SU-DHL-6 (cell line): ENCODE measurements around the gene PRKCZ.

Experiments
- H2AFZ ChIP-seq: fragments of 200-600 bp; sonication (generic); 2 replicates; pipeline ENCODE4 v1.6.1; 2014; ENCODE audit warnings: low read depth, mild to moderate bottlenecking, moderate library complexity, mixed read lengths, antibody characterized with exemption, low read length; ENCODE audit not compliant: severe bottlenecking
- H3F3A ChIP-seq: fragments of 200-600 bp; shearing (Covaris generic); 2 replicates; pipeline ENCODE4 v1.6.0; 2016; ENCODE audit warnings: antibody characterized with exemption, mild to moderate bottlenecking; ENCODE audit not compliant: insufficient read depth
- H3K27ac ChIP-seq: fragments of 200-600 bp; sonication (generic); 2 replicates; pipeline ENCODE4 v1.5.1; 2016; ENCODE audit warnings: low read depth, mild to moderate bottlenecking, low read length, moderate library complexity, mixed read lengths
- H3K27me3 ChIP-seq: fragments of 200-600 bp; sonication (generic), shearing (Covaris generic); 2 replicates; pipeline ENCODE4 v1.6.0; 2014; ENCODE audit warnings: mild to moderate bottlenecking, low read length
- H3K36me3 ChIP-seq: fragments of 200-600 bp; sonication (generic); 2 replicates; pipeline ENCODE4 v1.6.1; 2014; ENCODE audit warnings: mild to moderate bottlenecking, low read length, mixed read lengths
- H3K4me2 ChIP-seq: fragments of 300-600, 200-600 bp; shearing (Covaris generic), sonication (generic); 2 replicates; pipeline ENCODE4 v1.6.0; 2014; ENCODE audit warnings: low read length, low read depth, mild to moderate bottlenecking; ENCODE audit not compliant: poor library complexity, severe bottlenecking
- H3K4me3 ChIP-seq: fragments of 200-600 bp; sonication (generic); 2 replicates; pipeline ENCODE4 v1.5.1; 2014; ENCODE audit warnings: antibody characterized with exemption, low read length, mild to moderate bottlenecking, mixed read lengths; ENCODE audit not compliant: insufficient read depth, poor library complexity, severe bottlenecking
- H3K79me2 ChIP-seq: fragments of 200-600 bp; sonication (generic); 2 replicates; pipeline ENCODE4 v1.6.1; 2014; ENCODE audit warnings: mild to moderate bottlenecking, low read length, moderate library complexity; ENCODE audit not compliant: insufficient read depth
- H3K9ac ChIP-seq: fragments of 200-600 bp; sonication (generic); 2 replicates; pipeline ENCODE4 v1.7.0; 2014; ENCODE audit warnings: mild to moderate bottlenecking, low read length
- H3K9me2 ChIP-seq: fragments of 200-600 bp; sonication (generic); replicated peaks from 2 replicates; pipeline ENCODE4 v1.6.1; 2014; ENCODE audit warnings: low read length; ENCODE audit not compliant: insufficient read depth
- H3K9me3 ChIP-seq: fragments of 200-600 bp; sonication (generic); 2 replicates; pipeline ENCODE4 v1.6.1; 2014; ENCODE audit warnings: low read length, mixed read lengths; ENCODE audit not compliant: insufficient read depth
- H4K20me1 ChIP-seq: fragments of 200-600 bp; sonication (generic); 2 replicates; pipeline ENCODE4 v1.6.1; 2014; ENCODE audit warnings: low read depth, mild to moderate bottlenecking, antibody characterized with exemption, low read length, moderate library complexity, mixed read lengths
- EZH2phosphoT487 ChIP-seq: fragments of 200-600 bp; sonication (generic), shearing (Covaris generic); conservative IDR thresholded peaks from 2 replicates; pipeline ENCODE4 v1.6.1; 2018; ENCODE audit warnings: mild to moderate bottlenecking, antibody characterized with exemption, low read length, moderate library complexity, mixed read lengths
- TF ChIP-seq, protein P1 (sequence below): fragments of 200-600 bp; sonication (generic); IDR thresholded peaks from one replicate; pipeline ENCODE4 v1.5.1; 2017; ENCODE audit warnings: antibody characterized with exemption, mild to moderate bottlenecking, low read length, moderate library complexity; ENCODE audit not compliant: insufficient read depth, poor library complexity, severe bottlenecking

The PRKCZ gene

DNA sequence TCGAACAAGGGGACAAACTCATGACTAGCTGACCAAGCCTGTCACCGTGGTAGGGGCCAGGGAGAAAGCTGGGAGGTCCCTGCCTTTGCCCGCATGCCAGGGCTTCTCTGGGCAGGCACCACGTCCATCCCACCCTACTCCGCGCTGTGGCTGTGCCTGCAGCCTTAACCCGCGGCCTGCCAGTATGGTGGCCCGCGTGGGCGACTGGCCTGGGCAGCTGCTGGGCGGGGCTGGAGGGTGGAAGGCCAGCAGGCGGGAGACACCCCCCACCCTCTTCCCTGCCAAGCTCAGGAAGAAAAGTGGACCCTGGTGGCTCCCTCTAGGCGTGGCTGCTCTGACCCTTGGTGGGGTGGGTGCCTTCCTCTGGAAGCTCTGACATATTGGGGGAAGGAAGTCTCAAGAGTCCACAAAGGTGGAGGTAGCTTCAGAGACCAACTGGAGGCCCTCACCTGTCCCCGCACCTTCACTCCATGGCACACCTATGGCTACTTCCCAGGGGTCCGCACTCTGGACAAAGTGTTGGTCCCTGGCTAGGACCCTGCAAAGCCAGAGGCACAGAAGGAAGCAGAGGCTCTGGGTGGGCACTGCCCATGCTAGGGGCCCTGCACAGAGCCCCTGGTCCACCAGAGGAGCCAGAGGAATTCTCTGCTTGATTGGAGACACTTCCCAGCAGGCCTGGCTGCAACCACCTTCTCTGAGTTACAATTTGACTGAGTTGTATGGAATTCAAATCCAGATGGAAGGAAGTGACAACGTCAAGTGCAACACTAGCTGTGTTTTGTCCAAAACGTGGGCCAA, 174.6 kb downstream of the PRKCZ start:
- H3K9me3 ChIP-seq, result no peaks in the 10 kb centered on the region
- no peaks in the 10 kb centered on the region for H3K9me2 ChIP-seq
- no peaks in the 10 kb centered on the region for H3F3A ChIP-seq
- TF ChIP-seq, protein P1, sequence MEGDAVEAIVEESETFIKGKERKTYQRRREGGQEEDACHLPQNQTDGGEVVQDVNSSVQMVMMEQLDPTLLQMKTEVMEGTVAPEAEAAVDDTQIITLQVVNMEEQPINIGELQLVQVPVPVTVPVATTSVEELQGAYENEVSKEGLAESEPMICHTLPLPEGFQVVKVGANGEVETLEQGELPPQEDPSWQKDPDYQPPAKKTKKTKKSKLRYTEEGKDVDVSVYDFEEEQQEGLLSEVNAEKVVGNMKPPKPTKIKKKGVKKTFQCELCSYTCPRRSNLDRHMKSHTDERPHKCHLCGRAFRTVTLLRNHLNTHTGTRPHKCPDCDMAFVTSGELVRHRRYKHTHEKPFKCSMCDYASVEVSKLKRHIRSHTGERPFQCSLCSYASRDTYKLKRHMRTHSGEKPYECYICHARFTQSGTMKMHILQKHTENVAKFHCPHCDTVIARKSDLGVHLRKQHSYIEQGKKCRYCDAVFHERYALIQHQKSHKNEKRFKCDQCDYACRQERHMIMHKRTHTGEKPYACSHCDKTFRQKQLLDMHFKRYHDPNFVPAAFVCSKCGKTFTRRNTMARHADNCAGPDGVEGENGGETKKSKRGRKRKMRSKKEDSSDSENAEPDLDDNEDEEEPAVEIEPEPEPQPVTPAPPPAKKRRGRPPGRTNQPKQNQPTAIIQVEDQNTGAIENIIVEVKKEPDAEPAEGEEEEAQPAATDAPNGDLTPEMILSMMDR, result no peak
- TF ChIP-seq EZH2phosphoT487, result no peak
- no peak overlapping the region for H3K4me2 ChIP-seq
- H3K79me2 ChIP-seq, result no peaks in the 10 kb centered on the region
- H3K27me3 ChIP-seq, result no peaks in the 10 kb centered on the region
- H3K27ac ChIP-seq, result no peak overlapping the region
- no peak overlapping the region for H3K4me3 ChIP-seq
- H3K36me3 ChIP-seq, result no peaks in the 10 kb centered on the region
- no peak overlapping the region for H3K9ac ChIP-seq
- H4K20me1 ChIP-seq, result no peaks in the 10 kb centered on the region
- no peak overlapping the region for H2AFZ ChIP-seq

DNA sequence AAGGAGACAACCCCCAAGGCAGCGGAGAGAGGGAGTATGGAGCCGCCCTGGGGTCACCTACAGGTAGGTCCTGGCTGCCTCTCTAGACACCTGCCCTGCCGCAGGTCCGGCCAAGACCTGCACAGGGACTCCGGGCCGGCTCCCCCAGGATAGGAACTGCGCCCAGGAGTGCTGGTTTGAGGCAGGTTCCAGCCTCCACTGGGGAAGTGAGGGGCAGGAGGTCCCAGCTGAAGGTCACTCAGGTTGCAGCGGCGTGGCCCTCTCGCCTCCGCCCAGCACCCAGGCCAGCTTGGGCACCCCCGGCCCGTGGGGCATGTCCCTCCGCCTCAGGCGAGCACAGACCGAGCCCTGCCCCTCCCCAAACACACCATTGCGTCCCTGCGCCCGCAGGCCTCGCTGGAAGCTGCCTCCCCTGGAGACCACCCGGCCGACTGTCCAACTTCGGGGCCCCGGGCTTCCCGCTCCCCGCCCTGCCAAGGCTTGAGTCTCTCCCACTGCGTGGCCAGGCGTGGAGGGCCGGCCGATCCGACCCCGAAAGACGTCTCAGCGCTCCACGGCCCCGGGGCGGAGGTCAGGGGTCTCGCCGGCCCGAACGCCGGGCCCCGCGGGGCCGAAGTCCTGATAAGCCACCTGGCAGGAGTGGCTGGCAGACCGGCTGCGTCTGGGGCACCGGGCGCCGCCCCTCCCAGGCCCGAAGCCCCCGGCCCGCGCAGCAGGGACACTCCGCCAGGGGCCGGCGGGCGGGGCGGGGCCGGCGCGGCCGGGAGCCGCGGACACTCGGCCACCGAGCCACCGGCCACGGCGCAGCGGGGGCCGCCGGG, 176.5 kb downstream of the PRKCZ start:
- H3K9me3 ChIP-seq, result no peaks in the 10 kb centered on the region
- H3K27ac ChIP-seq, result no peak overlapping the region
- no peaks in the 10 kb centered on the region for H3K27me3 ChIP-seq
- no peaks in the 10 kb centered on the region for H4K20me1 ChIP-seq
- H3K4me2 ChIP-seq, result no peak overlapping the region
- H3K9ac ChIP-seq, result 0 out of 2 replicates have a peak overlapping the region, but pooled peaks have one; percentile 44
- H3K36me3 ChIP-seq, result no peaks in the 10 kb centered on the region
- H3K79me2 ChIP-seq, result no peaks in the 10 kb centered on the region
- no peak for TF ChIP-seq EZH2phosphoT487
- H3K9me2 ChIP-seq, result no peaks in the 10 kb centered on the region
- no peaks in the 10 kb centered on the region for H3F3A ChIP-seq
- H2AFZ ChIP-seq, result no peak overlapping the region
- H3K4me3 ChIP-seq, result no peak overlapping the region

DNA sequence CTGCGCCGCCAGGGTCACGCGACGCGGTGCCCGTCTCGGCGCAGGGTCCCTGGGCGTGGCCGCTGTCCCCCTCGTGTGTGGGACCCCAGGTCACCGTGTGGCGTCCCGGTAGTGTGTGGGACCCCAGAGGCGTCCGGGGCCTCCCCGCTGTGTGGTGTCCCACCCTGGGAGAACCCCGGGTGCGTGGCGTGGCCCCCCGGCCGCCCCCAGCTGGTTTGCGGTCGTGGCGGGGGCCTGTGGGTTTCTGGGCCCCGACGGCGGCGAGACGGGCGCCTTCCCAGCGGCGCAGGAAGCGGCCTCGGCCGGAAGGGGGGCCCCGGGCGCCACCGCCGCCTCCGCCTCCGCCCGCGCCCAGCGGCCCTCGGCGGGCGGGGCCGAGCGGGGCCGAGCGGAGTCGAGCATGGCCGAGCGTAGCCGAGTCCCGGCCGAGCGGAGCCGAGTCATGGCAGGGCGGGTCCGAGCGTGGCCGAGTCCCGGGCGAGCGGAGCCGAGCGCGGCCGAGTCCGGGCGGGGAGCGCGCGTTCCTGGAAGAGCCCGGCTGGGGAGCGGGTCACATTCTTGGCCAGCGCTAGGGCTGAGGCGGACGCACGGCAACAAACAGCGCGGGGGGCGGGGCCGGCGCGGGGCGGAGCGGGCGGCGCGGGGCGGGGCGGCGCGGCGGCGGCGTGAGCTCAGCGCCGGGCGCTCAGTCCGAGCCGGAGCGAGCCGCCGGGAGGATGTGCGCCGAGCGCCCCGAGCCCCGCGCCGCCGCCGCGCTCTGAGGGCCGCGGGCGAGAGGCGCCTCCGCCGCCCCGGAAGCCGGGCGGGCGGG, 177.3 kb downstream of the PRKCZ start:
- H4K20me1 ChIP-seq, result no peaks in the 10 kb centered on the region; the same call in 1 of the 2 replicates
- H2AFZ ChIP-seq, result no peak overlapping the region
- peak overlapping the region; percentile 41 for H3K4me2 ChIP-seq

More for the DNA sequence above, 177.3 kb downstream of the PRKCZ start:
- Histone ChIP-seq H3K36me3 (no peaks in the 10 kb centered on the region), H3K27ac (no peak overlapping the region), H3K79me2 (no peaks in the 10 kb centered on the region), H3F3A (no peaks in the 10 kb centered on the region), H3K27me3 (no peaks in the 10 kb centered on the region), H3K4me3 (peak overlapping the region; percentile 38), H3K9me2 (no peaks in the 10 kb centered on the region), H3K9me3 (no peaks in the 10 kb centered on the region), H3K9ac (peak overlapping the region; percentile 44; the same call in 1 of the 2 replicates)
- TF ChIP-seq EZH2phosphoT487, result no peak
- TF ChIP-seq, protein P1, result no peak
